Activated T-cell treated with anti-CD3 and anti-CD28 coated beads for 1 hour (primary cell): ENCODE data around the gene RBMY1F.
"Not testable (repeated sequence)": the region's sequence is repeated elsewhere in the genome, so short reads cannot be mapped to it uniquely, and the experiment has no call there.

Experiments
- DNase-seq: peaks from one replicate; pipeline ENCODE4 v3.0.0-alpha.2; 2020; ENCODE audit warnings: low read depth

RBMY1F gene

GRCh38 chrY:22182823-22183222 is at the start of gene RBMY1F:
Gene RBMY1F, minus strand, starts transcription at chrY:22182923. Its CDS starts 1,954 bp downstream, at chrY:22180969.
- not testable (repeated sequence) for DNase-seq

GRCh38 chrY:22151144-22151543 is 31.6 kb downstream of the RBMY1F start:
- not testable (repeated sequence) for DNase-seq

- not testable (repeated sequence) for DNase-seq
Observed at GRCh38 chrY:22141011-22141695, 41.6 kb downstream of the RBMY1F start.

- not testable (repeated sequence) for DNase-seq
Observed at GRCh38 chrY:22134719-22135118, 48.0 kb downstream of the RBMY1F start.

GRCh38 chrY:22130494-22130893 is 52.2 kb downstream of the RBMY1F start:
- DNase-seq = not testable (repeated sequence)
